MM.1S (cell line): ENCODE data around the gene XPO5.

ENCODE experiments used
- EZH2 ChIP-seq: fragments of 300-600 bp; sonication (generic); optimal IDR thresholded peaks from 2 replicates; pipeline ENCODE3; 2017; ENCODE audit warnings: low read depth, mild to moderate bottlenecking, antibody characterized with exemption, low read length, mixed read lengths
- TF ChIP-seq, protein P1 (sequence below): fragments of 300-600 bp; sonication (generic); IDR thresholded peaks from 2 replicates; pipeline ENCODE4 v1.5.1; 2016; ENCODE audit warnings: antibody characterized with exemption, low read length, mixed read lengths

DNA sequence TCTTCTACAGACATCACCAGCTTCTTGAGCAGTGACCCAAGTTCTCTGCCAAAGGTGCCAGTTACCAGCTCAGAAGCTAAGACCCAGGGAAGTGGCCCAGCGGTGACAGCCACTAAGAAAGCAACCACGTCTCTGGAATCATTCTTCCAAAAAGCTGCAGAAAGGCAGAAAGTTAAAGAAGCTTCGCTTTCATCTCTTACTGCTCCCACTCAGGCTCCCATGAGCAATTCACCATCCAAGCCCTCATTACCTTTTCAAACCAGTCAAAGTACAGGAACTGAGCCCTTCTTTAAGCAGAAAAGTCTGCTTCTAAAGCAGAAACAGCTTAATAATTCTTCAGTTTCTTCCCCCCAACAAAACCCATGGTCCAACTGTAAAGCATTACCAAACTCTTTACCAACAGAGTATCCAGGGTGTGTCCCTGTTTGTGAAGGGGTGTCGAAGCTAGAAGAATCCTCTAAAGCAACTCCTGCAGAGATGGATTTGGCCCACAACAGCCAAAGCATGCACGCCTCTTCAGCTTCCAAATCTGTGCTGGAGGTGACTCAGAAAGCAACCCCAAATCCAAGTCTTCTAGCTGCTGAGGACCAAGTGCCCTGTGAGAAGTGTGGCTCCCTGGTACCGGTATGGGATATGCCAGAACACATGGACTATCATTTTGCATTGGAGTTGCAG is 38.0 kb upstream of the XPO5 start:
- TF ChIP-seq, protein P1, sequence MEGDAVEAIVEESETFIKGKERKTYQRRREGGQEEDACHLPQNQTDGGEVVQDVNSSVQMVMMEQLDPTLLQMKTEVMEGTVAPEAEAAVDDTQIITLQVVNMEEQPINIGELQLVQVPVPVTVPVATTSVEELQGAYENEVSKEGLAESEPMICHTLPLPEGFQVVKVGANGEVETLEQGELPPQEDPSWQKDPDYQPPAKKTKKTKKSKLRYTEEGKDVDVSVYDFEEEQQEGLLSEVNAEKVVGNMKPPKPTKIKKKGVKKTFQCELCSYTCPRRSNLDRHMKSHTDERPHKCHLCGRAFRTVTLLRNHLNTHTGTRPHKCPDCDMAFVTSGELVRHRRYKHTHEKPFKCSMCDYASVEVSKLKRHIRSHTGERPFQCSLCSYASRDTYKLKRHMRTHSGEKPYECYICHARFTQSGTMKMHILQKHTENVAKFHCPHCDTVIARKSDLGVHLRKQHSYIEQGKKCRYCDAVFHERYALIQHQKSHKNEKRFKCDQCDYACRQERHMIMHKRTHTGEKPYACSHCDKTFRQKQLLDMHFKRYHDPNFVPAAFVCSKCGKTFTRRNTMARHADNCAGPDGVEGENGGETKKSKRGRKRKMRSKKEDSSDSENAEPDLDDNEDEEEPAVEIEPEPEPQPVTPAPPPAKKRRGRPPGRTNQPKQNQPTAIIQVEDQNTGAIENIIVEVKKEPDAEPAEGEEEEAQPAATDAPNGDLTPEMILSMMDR: no peak
- TF ChIP-seq EZH2: no peak
